Superior temporal gyrus (tissue), 1 donor: ENCODE data around the gene ACP1.

ENCODE experiments used
- DNase-seq: peaks from one replicate; pipeline ENCODE4 v3.0.0-alpha.2; 2016; ENCODE audit errors: extremely low spot score

Gene ACP1

DNA sequence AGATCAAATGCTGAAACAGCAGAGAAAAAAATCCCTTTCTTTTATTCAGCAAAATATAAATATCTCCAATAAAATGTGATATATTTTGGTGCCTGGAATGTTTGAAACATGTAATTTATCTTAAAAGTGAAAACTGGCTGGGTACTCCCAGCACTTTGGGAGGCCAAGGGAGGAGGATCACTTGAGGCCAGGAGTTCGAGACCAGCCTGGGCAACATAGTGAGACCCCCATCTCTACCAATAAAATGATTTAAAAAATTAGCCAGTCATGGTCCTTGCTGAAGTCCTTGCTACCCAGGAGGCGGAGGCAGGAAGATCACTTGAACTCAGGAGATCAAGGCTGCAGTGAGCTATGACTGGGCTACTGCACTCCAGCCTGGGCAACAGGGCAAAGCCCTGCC, 9.6 kb upstream of the ACP1 start:
- DNase-seq, result no peak

DNA sequence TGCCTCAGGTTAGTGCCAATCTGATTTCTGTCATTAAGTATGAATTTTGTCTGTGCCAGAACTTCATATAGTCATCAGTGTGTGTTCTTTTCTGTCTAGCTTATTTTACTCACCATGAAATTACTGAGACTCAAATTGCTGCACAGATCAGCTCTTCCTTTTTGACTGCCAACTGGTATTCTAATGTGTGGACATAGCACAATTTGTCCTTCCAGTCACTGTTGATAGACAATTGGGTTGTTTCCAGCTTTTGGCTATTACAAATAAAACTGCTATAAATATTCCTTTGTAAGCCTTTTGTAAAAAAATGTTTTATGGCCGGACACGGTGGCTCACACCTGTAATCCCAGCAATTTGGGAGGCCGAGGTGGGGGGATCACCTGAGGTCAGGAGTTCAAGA, 8.7 kb upstream of the ACP1 start:
- no peak for DNase-seq

- DNase-seq, result no peak
These were observed 7.3 kb upstream of the ACP1 start for GRCh38 chr2:257429-257828.

DNA sequence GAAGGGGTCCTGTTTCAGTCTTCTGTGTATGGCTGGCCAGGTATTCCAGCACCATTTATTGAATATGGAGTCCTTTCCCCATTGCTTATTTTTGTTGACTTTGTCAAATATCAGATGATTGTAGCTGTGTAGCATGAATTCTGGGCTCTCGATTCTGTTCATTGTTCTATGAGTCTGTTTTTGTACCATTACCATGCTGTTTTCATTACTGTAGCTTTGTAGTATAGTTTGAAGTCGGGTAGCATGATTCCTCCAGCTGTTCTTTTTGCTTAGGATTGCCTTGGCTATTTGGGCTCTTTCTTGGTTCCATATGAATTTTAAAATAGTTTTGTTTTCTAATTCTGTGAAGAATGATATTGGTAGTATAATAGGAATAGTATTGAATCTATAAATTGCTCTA, 6.9 kb upstream of the ACP1 start:
- DNase-seq, result no peak

- DNase-seq, result no peak
These were observed 5.8 kb upstream of the ACP1 start for GRCh38 chr2:258933-259332.

- DNase-seq, result no peak
These were observed 4.9 kb upstream of the ACP1 start for GRCh38 chr2:259789-260331.

GRCh38 chr2:260507-261161, 4.1 kb upstream of the ACP1 start:
- DNase-seq, result peak; percentile 39

GRCh38 chr2:262117-262516, 2.6 kb upstream of the ACP1 start:
- DNase-seq, result no peak

DNA sequence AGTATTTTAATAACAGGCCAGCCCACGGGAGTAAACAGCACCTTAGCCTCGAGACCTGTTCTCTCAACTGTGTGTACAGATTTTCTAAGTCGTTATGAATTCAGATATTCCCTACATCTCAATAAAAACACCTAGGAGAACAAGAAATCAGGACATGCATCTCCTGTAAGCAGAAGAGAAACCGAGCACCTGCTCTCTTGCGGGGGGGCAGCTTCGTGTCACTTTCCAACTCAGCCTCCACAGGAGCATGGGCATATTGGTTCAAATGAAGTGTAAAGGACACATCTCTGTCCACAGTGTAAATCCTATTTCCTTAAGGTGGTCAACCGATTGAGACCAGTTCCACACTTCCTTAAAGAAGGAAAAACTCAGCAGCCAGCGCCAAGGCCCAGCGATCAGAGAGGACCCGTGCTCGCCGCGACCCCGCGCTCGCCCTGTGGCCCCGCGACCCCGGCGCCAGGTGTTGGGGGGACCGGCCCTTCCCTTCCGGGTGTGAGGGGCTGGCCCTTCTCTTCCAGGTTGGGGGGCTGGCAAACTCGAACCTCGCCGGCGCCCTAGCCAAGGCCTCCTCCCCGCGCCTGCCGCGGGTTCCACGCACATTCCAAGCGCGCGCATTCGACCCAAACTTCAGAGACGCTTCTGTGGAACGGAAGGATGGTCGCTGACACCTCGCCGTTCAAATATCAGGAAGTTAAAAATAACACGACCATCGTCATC, 1.6 kb upstream of the ACP1 start:
- no peak for DNase-seq

GRCh38 chr2:263774-264492, 814 bp upstream of the ACP1 start, which contains the start of gene SH3YL1:
TSS of gene SH3YL1 (minus strand) at chr2:264032. CDS start at chr2:263984, 48 bp downstream.
- DNase-seq, result no peak

DNA sequence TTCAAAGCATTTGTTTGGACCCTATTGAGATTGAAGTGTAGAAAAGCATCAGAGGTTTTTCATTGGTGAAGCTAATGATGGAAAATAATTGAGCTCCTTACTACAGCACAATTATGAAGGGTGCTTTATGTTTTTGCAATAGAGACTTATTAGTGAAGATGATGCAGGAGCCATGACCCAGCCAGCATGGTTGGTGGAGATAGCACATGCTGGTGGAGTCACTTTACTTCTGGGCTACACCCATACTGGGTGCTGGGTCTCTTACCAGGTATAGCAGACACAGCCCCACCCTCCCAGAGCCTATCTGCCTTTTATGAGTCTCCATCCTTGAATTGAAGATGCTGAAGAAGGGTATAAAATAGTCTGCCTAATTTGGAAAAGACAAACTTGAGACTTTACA, 3.6 kb downstream of the ACP1 start:
- no peak for DNase-seq

DNA sequence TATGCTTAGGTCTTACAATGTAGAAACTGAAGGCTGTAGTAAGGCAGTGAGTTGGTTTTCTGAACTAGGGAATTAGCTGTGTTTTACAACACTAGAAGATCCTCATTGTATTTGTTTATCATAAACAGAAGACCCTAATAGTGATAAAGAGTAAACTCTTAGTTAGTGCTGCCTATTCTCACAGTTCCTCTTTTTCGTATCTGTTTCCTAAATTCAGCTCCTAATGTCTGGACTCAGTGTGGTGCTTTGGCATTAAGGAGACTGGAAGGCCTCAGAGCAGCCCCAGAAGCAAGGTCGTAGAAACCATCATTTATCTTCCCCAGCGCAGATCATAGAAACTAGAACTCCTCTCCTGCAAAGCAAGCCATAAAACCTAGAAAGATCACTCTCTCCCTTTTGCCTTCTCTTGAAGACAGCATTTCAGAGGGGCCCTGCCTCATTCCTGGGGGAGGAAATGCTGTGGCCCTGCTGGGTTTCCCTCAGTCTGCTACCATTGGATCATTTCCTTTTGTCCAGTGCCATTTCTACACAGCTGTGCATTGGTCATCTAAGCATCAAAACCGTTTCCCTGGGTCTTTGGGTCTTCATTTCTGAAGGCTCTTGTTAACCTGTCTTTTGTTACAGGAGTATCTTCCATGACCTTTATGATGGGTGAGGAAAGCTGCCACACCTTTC, 4.7 kb downstream of the ACP1 start:
- no peak for DNase-seq

- DNase-seq, result no peak
These were observed 6.1 kb downstream of the ACP1 start for GRCh38 chr2:270861-271260.

GRCh38 chr2:271917-272316, 7.2 kb downstream of the ACP1 start:
- no peak for DNase-seq

DNA sequence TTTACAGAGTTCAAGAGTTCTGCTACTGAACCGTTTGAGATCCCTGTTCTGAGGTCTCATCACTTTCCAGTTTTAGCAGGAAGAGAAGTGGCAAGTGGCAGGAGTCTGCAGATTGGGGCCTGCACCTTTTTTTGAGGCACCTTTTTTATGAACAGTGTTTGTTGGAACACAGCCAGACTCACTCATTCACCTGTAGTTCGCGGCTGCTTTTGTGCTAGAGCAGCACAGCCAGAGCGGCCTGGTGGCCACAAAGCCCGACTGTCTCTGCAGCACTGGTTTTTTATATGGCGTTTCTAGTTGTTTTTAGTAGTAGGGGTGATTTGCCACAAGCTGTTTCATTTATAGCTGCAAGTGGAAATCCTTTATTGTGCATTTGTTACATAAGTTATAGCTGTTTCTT, 8.6 kb downstream of the ACP1 start:
- DNase-seq, result no peak

DNA sequence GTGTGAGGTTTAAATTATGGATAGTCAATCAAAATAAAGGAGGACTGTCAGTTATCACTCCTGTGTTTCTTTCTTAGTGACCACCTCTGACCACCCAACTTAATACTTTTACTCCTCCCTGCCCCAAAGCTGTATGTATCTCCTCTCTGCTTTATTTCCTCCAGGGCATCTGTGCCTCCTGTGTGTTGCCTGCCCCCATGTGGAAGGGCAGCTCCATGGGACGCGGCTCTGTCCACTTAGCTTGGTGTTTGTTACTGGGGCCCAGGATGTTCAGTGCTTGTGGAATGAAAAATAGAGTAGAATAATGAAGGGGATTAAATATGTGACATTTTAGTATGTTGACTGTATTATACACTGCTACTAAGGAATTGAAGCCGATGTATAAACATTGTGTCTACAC, 9.8 kb downstream of the ACP1 start:
- DNase-seq, result no peak

DNA sequence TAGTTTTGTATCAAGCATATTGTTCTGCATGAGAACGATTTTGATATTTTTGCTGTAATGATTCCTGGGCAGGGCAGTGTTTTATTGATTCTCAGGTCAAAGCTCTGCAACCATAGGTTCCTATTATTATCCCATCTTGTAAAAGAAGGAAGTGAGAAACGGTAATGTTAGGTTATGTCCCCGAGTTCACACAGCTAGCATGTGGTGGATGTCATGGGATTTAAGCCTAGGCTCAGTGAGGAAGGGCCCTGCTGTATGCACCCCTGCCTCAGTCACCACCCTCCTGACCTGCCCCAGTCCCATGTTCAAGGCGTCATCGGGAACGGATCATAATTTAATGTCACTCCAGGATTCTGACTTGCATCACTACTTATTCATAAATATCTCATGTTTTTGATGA, 10.7 kb downstream of the ACP1 start:
- no peak for DNase-seq

- no peak for DNase-seq
These were observed 13.7 kb downstream of the ACP1 start for GRCh38 chr2:278312-278926.

DNA sequence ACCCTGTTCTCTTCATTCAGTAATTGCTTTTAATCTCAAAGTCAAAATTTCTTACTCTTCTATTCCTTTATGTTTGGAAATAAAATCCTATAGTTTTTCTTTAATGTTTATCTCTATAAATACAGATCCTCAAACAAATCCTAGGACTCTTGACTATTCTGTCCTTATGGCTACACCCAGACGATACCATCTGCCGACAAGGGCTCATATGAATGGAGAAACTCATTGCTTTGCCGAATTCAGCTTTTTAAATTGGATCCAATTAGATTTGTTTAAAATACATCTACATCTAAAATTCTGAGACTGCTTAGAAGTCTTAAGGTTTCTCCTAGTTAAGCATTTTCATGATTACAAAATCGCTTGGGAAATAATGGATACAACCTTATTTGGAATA, 14.2 kb downstream of the ACP1 start:
- DNase-seq, result no peak

DNA sequence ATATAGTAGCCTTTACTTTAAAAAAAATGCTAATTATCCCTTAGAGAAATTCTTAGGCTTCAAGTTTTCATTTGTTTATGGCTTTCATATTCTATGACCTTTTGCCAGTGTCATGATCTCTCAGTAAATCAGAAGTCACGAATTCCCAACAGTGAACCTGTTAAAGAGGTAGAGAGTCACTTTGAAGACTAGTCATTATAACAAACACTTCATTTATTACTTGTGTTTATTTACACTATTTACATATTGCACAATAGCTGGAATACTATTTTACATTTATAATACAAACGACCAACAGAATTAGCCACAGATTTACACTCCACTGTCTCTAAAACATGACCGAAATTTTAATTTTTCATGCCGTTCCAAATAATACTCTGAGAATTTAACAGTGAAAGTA, 14.6 kb downstream of the ACP1 start:
- no peak for DNase-seq

GRCh38 chr2:279956-280649, 15.4 kb downstream of the ACP1 start:
- DNase-seq, result no peak
